CD4-positive, alpha-beta T cell treated with Interleukin-17A for 1 hour (primary cell): ENCODE data around the gene LAMA4.
"Not testable (repeated sequence)": the region's sequence is repeated elsewhere in the genome, so short reads cannot be mapped to it uniquely, and the experiment has no call there.

ENCODE experiments used
- DNase-seq: peaks from one replicate; pipeline ENCODE4 v3.0.0-alpha.2; 2020

Gene LAMA4

GRCh38 chr6:112145080-112145573, 109.2 kb downstream of the LAMA4 start:
- DNase-seq, result no peak

DNA sequence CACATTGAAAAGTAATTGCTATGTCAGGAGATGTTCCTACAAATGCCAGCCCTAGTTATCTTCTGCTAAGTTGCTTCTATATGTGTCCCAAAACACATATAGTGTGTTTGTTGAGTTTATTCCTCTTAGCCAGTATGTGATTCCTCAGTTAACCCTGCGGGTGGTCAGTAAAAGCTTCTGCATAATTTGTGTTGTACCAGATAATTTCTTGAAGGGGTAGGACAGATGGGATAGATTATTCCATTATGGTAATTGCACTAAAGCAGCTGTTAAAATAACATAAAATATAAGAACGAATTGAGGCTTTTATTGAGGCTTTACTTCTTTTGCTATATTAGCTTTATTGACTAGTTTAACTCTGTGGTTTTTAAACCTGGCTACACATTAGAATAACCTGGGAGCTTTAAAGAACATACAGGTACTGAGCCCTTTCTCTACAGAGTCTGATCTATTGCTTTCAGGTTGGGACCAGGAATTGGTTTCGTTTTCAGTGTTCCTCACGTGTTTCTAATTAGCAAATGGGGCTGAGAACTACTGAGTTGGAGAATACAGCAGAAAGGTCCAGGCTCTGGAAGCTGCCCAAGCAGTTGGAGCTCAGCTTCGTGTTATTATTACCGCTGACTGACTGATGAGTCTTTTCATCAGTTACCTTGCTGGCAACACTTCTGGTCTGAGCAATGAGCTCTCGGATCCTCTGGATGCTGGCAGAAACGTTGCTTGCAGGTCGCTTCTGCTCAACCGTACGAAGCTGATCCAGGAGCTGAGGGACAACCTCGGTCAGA, 110.0 kb downstream of the LAMA4 start:
- DNase-seq, result peak; percentile 3

- no peak for DNase-seq
Measured at GRCh38 chr6:112141707-112142106, 112.7 kb downstream of the LAMA4 start.

DNA sequence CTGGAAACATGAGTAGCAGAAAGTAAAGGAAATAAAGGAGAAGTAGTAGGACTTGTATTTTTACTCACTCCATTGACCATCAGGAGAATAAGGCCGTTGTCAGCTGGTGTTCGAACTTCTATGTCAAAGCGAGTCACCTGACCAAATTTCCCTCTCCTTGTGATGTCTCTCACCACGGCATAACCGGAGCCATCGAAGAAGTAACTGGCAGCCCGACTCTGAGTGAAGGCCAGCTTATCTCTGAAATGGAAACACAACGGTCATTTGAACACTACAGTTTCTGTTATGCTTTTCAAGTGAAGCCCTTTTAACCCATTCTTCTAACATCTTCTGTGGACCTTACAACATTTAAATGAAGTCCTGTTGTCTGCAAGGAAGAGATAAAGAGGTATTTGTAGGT, 115.3 kb downstream of the LAMA4 start:
- DNase-seq, result no peak

- no peak for DNase-seq
Measured at GRCh38 chr6:112130878-112131277, 123.5 kb downstream of the LAMA4 start.

- no peak for DNase-seq
Measured at GRCh38 chr6:112128208-112128607, 126.2 kb downstream of the LAMA4 start.

DNA sequence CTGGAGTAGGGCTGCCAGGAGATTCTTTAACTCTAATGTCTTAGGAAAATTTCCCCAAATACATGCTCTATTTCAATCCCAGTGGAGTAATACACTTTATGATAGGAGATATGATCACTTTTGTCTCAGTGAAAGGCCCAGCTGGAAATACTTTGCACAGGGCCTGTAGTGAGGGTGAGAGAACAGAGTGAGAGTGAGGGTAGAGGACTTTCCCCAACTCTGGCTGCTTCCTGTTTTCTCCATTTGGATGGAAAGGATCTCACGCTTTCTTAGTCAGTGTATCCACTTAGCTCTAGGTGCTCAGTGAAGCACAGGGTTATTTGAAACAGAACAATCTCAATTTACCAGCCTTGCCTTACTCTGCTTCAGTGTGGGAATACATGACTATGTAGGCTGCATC, 130.4 kb downstream of the LAMA4 start:
- no peak for DNase-seq

DNA sequence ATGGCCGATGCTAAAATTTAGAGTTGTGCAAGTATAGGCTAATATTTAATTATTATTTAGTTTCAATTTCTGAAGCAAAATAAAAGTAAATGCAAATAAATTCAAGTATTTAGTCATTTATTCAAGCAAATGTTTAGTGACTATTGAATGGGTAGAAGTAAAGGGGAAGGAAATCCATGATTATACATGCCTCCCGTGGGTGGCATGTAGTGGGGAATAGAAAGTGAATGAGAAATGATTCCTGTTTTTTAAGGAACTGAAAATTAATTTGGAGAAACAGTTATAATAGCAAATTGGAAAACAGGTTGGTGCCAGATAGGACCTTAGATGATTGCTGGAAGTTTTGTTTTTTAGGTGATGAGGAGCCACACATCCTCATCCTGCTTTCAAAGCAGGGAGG, 131.6 kb downstream of the LAMA4 start:
- no peak for DNase-seq

DNA sequence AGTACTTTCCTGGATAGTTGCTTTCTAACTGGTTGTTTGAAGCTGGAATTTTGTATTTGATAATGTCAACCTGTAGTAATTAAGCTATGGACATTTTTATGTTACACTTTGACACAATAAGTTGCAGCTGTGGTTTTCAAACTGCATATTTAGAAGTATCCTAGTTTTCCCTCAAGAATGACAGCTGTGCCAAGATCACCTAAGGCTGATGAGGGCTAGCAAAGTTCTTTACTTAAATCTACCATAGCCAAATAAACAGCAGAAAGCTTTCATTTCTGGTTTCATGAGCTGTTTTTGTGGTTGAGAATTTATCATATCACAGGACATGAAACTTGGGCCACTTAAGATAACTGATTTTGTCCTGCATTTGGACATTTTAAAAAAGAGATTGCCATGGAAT, 136.3 kb downstream of the LAMA4 start:
- DNase-seq, result no peak

- no peak for DNase-seq
Measured at GRCh38 chr6:112117554-112117953, 136.8 kb downstream of the LAMA4 start.

DNA sequence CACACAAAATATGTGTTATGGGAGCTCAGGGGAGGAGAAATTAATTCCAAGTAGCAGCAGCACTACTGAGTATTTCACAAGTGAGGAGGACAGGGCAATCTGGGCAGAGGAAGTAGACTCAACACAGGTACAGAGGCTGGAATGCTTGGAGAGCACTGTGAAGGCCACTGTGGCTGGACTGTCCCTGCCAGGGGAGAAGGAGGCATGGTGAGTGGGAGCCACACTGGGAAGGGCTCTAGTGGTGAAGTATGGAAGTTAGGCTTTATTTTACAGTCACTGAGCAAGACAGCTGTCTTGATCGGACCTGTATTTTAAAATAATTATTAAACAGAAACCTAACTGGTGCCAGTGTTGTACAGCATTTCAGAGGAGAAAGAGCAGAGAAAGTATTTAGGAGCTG, 138.1 kb downstream of the LAMA4 start:
- no peak for DNase-seq

DNA sequence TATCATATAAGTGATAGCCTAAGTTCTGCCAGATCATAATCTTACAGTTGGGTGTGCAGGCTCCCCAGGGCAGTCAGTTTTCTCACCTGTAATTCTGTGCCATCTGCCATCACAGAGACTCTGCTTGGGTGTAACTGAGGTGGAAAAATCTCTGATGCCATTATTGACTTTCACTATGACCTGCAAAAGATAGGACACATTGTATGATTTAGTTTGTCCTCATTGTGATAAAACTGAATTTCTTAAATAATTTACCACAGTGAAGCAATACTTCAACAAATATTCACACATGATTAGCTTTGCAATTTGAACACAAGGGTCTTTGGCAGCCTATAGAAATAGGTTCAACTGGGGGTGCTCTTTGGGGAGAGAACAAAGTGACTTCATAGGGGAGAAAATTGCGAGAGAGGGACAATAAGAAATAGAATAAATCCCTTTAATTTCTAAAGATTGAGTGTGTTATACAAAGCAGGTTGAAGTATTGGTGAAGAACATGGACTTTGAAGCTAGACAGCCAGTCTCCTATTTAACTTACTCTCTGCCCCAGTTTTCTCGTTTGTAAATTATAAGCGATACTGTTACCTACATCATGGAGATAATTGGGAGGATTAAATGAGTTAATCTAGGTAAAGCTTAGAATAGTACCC, 139.7 kb downstream of the LAMA4 start:
- no peak for DNase-seq

DNA sequence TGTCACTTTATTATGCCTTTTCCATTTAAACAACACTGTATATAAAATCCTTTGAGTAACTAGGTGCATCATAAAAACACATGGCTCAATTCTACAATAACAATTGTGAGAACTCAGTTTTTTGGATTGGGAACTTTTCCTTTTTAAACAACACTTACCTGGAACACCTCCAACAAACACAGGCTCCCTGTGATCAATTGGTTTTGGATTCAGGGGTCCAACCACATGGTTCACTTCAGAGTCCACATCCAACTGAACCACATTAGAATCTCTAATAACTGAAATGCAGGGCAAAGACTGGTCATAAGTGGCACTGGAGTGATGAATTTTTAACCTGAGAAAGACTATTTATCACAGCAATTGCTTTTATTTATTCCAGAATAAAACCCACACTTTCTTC, 140.4 kb downstream of the LAMA4 start:
- DNase-seq, result no peak

GRCh38 chr6:112113431-112113830, 140.9 kb downstream of the LAMA4 start:
- no peak for DNase-seq

- no peak for DNase-seq
Measured at GRCh38 chr6:112109262-112109661, 145.1 kb downstream of the LAMA4 start.

GRCh38 chr6:112106562-112106961, 147.8 kb downstream of the LAMA4 start:
- no peak for DNase-seq

- DNase-seq, result not testable (repeated sequence)
Measured at GRCh38 chr6:112106026-112106425, 148.3 kb downstream of the LAMA4 start.

DNA sequence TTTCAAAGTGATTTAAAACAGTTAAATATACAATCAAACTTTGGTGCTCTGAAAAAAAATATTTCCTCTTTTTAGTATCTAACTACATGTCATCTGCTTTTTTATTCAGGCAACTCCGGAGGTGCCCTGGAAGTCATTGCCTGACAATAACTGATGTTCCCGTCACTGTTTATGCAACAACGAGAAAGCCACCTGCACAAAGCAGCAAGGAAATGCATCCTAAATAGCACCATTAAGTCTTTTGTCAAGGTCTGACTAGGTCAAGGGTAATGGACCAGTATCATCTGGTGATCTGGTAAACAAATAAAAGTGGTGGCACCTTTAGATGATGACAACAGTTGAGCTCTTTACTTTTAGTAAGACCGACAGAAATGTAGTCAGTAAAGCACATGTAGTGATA, 153.8 kb downstream of the LAMA4 start:
- no peak for DNase-seq

DNA sequence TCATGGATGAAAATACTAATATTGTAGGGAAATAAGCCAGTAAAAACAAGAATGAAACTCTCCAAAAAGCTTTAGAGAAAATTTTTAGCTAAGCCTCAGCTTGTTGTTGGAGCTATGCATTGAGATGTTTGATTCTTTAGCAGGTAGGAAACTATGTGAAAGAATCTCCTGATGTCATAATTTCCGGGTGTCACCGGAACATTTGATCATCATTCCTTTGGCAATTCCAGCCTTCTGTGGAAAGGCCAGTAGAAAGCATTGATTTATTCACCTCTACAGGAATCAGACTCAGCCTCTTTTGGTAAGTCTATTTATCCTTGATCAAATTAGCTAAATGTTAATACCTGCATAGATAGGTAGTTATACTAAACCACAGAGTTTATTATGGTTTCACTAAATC, 157.5 kb downstream of the LAMA4 start:
- no peak for DNase-seq

- DNase-seq, result no peak
Measured at GRCh38 chr6:112087916-112088315, 166.5 kb downstream of the LAMA4 start.

DNA sequence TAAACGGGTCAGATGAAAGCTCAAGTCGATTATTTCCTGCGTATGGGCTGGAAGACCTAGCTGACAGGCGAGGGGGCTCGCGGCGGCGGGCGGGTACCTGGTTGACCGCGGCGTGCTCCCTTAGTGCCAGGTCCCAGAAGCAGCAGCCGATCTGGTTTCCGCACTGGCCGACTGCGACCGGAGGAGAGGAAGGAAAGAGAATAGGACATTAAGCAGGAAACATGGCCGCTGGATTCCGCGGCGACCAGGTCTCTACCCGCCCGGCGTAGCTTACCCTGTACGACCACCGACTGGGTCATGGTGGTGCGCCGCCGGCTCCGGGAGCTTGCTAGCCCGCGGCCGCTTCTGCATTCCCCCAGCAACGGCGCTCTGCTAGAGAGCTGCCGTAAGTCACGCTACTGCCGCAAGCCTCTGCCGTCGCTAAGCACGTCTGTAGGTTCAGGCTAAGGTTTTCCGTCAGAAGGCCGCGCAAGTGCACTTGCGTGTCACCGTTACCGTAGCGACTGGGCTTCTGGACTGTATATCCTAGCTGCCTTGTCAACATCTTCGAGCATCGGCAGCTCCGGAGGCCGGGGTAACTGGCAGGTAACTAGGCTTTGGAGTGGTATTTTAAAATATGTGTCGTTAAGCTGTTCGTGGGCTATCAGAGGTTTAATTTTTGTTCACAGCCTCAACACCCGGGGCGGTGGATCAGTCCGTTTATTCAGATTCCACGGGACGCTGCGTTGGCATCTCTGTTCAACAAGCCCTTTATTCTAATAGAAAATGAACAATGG, 167.0 kb downstream of the LAMA4 start, which contains the start of the genes FAM229B and TUBE1:
Gene FAM229B (plus strand): TSS at position 456 of the 776 bp plus-strand sequence. CDS start 11,693 bp downstream, outside the sequence.
Gene TUBE1 (minus strand): TSS at position 347 of the 776 bp plus-strand sequence. CDS start 48 bp downstream, at position 299.
- DNase-seq, result peak; percentile 95

DNA sequence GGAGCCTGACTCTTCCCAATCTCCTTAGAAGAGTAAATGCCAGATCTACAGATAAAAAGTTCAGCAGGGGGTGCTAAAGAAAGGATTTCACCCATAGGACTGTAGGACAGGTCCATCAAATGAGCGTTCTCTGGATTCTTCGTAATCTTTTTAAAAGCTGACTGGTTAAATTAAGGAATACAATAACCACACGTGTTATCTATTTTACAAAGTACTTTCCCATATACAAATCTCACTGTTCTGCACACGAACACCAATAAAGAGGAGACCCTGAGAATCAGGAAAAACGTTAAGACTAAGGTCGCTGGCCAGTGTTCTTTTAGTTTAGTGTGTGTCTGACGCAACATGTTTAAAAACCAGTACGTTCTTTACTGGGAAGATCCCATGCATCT, 167.6 kb downstream of the LAMA4 start:
- no peak for DNase-seq

- no peak for DNase-seq
Measured at GRCh38 chr6:112085286-112086065, 168.9 kb downstream of the LAMA4 start.
